A673 (cell line): ENCODE measurements around the gene RABGAP1L. TPM values are rescaled to one million over a fixed set of nuclear protein-coding genes. Genes with fewer than 3 reads are reported as not detected.
"Not testable (repeated sequence)": the region's sequence is repeated elsewhere in the genome, so short reads cannot be mapped to it uniquely, and the experiment has no call there.

Experiments
- BruUV-seq: library from RNA; stranded (reverse); fragments of 400-500 nt; replicated peaks from 2 replicates; lab custom pipeline; 2021; lab: Mats Ljungman, UMichigan
- CTCF ChIA-PET: fragments of 300-600 bp; sonication (Branson Sonifier 250); formaldehyde crosslinking; loops from one replicate; lab custom pipeline; 2022; ENCODE audit warnings: antibody characterized with exemption; lab: Charles Lee
- POLR2A ChIA-PET: fragments of 300-600 bp; sonication (Branson Sonifier 250); formaldehyde crosslinking; loops from one replicate; lab custom pipeline; 2022; ENCODE audit warnings: antibody characterized with exemption; ENCODE audit not compliant: low non-redundant PET; lab: Charles Lee
- DNase-seq: peaks from one replicate; pipeline ENCODE4 v3.0.0-alpha.2; 2015; ENCODE audit warnings: low spot score
- H3K27ac ChIP-seq: fragments of 200-600 bp; sonication (generic); 2 replicates; pipeline ENCODE4 v1.5.1; 2016; ENCODE audit warnings: mixed run types, low read depth, mild to moderate bottlenecking, mixed read lengths, antibody characterized with exemption, low read length; ENCODE audit not compliant: poor library complexity, severe bottlenecking
- H3K27me3 ChIP-seq: fragments of 200-600 bp; sonication (generic); replicated peaks from 2 replicates; pipeline ENCODE4 v1.6.1; 2017; ENCODE audit warnings: mixed run types, low read depth, mild to moderate bottlenecking, mixed read lengths, antibody characterized with exemption, low read length; ENCODE audit not compliant: insufficient read depth, poor library complexity
- H3K36me3 ChIP-seq: fragments of 200-600 bp; sonication (generic); 2 replicates; pipeline ENCODE4 v1.6.1; 2016; ENCODE audit warnings: mixed run types, mild to moderate bottlenecking, mixed read lengths, antibody characterized with exemption, low read length; ENCODE audit not compliant: insufficient read depth, poor library complexity, severe bottlenecking
- H3K4me1 ChIP-seq: fragments of 200-600 bp; sonication (generic); 2 replicates; pipeline ENCODE4 v1.6.1; 2017; ENCODE audit warnings: mixed run types, mild to moderate bottlenecking, mixed read lengths, antibody characterized with exemption, low read length; ENCODE audit not compliant: insufficient read depth, poor library complexity, severe bottlenecking
- H3K4me3 ChIP-seq: fragments of 200-600 bp; sonication (generic); 2 replicates; pipeline ENCODE4 v1.5.1; 2016; ENCODE audit warnings: low read depth, mixed run types, mild to moderate bottlenecking, mixed read lengths, low read length; ENCODE audit not compliant: poor library complexity, severe bottlenecking
- H3K9me3 ChIP-seq: fragments of 200-600 bp; sonication (generic); 2 replicates; pipeline ENCODE4 v1.6.1; 2016; ENCODE audit warnings: mixed run types, low read depth, mild to moderate bottlenecking, mixed read lengths, antibody characterized with exemption, low read length; ENCODE audit not compliant: poor library complexity, severe bottlenecking
- CTCF ChIP-seq: fragments of 300-800, 200-600 bp; sonication (generic); conservative IDR thresholded peaks from 2 replicates; pipeline ENCODE4 v1.5.1; 2017; ENCODE audit warnings: low read depth, mild to moderate bottlenecking, antibody characterized with exemption, low read length, moderate library complexity, mixed read lengths
- EZH2 ChIP-seq: fragments of 200-600 bp; sonication (generic); IDR thresholded peaks from 2 replicates; pipeline ENCODE4 v1.6.1; 2017; ENCODE audit warnings: borderline replicate concordance, low read depth, mild to moderate bottlenecking, mixed read lengths, antibody characterized with exemption, low read length; ENCODE audit not compliant: poor library complexity, severe bottlenecking
- intact Hi-C: fragments of 100-400 bp; cut with micrococcal nuclease; formaldehyde crosslinking; loops from one replicate; pipeline ENCODE4 v1.10.0; 2022; ENCODE audit not compliant: unreplicated experiment
- total RNA-seq: library from RNA; stranded (reverse); gene quantifications from 2 replicates; pipeline ENCODE4 v1.2.3, GENCODE V29; 2021

RABGAP1L gene
- total RNA-seq, 1 experiment from 2014 or later, result 19.3 TPM

GRCh38 chr1:174407665-174408064 is 248.3 kb downstream of the RABGAP1L start:
- CTCF ChIA-PET, result interaction anchor here (0.6 kb wide), 1 partner anchor 739 kb away, joined by 10 read pairs; no protein-coding TSS in a partner anchor
- Histone ChIP-seq H3K4me1 (no peaks in the 10 kb centered on the region), H3K27me3 (no peaks in the 10 kb centered on the region), H3K9me3 (no peaks in the 10 kb centered on the region), H3K36me3 (no peaks in the 10 kb centered on the region), H3K4me3 (no peak overlapping the region), H3K27ac (no peak overlapping the region)
- intact Hi-C loops, result no loop called here
- TF ChIP-seq CTCF (no peak), EZH2 (no peak)
- no TSS peak for BruUV-seq
- DNase-seq, result no peak
- POLR2A ChIA-PET, result no interaction called here

- ChIA-PET POLR2A (no interaction called here), CTCF (interaction anchor here (0.6 kb wide), 1 partner anchor 738 kb away, joined by 10 read pairs; no protein-coding TSS in a partner anchor)
- Histone ChIP-seq H3K4me1 (no peaks in the 10 kb centered on the region), H3K36me3 (no peaks in the 10 kb centered on the region), H3K27ac (no peak overlapping the region), H3K4me3 (no peak overlapping the region), H3K27me3 (no peaks in the 10 kb centered on the region), H3K9me3 (no peaks in the 10 kb centered on the region)
- intact Hi-C loops, result no loop called here
- TF ChIP-seq EZH2 (no peak), CTCF (no peak)
- BruUV-seq, result no TSS peak
- no peak for DNase-seq
These were observed 248.8 kb downstream of the RABGAP1L start for GRCh38 chr1:174408146-174408545.

GRCh38 chr1:174409801-174410200 is 250.5 kb downstream of the RABGAP1L start:
- H3K36me3 ChIP-seq, POLR2A ChIA-PET, intact Hi-C loops: not testable (repeated sequence)

GRCh38 chr1:174413632-174414031 is 254.3 kb downstream of the RABGAP1L start:
- no peaks in the 10 kb centered on the region for H3K9me3 ChIP-seq
- peak; percentile 10 for DNase-seq
- CTCF ChIA-PET, result no interaction called here
- no peaks in the 10 kb centered on the region for H3K4me1 ChIP-seq
- POLR2A ChIA-PET, result no interaction called here
- H3K27ac ChIP-seq, result no peak overlapping the region
- no TSS peak for BruUV-seq
- TF ChIP-seq EZH2 (no peak), CTCF (peak; percentile 44; the same call in 1 of the 2 replicates)
- intact Hi-C loops, result no loop called here
- no peaks in the 10 kb centered on the region for H3K27me3 ChIP-seq
- H3K4me3 ChIP-seq, result no peak overlapping the region
- H3K36me3 ChIP-seq, result no peaks in the 10 kb centered on the region

More at GRCh38 chr1:174409801-174410200, 250.5 kb downstream of the RABGAP1L start:
- H3K9me3 ChIP-seq, H3K4me1 ChIP-seq, DNase-seq, H3K27ac ChIP-seq, H3K27me3 ChIP-seq, BruUV-seq, CTCF ChIA-PET, H3K4me3 ChIP-seq: not testable (repeated sequence)
